Activated CD8-positive, alpha-beta memory T cell treated with anti-CD3 and anti-CD28 coated beads for 48 hours (primary cell): ENCODE data around the gene MARK1.

Experiments used
- DNase-seq, 3 experiments: peaks; one replicate each; pipeline ENCODE4 v3.0.0-alpha.2; 2020; ENCODE audit warnings: low read depth in 2 of 3, low spot score in 2 of 3

The MARK1 gene

DNA sequence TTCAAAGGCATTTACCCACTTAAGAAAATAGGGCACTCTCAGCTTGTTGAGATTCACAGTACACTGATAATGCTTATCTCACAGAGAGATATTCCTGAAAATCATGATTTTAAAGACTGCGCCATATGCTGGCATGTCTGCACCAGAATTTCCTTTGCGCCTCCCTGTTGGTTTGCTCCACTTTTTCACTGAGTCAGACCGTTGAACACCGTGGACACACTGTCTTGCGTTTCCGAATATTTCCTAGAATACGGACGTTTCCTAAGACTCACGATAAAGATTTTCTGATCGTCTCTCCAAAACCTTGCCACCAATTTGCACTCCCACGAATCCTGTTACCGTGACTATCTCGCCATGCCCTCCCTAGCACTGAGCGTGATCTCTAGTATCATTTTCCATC, 161.7 kb downstream of the MARK1 start:
- no peak for DNase-seq

DNA sequence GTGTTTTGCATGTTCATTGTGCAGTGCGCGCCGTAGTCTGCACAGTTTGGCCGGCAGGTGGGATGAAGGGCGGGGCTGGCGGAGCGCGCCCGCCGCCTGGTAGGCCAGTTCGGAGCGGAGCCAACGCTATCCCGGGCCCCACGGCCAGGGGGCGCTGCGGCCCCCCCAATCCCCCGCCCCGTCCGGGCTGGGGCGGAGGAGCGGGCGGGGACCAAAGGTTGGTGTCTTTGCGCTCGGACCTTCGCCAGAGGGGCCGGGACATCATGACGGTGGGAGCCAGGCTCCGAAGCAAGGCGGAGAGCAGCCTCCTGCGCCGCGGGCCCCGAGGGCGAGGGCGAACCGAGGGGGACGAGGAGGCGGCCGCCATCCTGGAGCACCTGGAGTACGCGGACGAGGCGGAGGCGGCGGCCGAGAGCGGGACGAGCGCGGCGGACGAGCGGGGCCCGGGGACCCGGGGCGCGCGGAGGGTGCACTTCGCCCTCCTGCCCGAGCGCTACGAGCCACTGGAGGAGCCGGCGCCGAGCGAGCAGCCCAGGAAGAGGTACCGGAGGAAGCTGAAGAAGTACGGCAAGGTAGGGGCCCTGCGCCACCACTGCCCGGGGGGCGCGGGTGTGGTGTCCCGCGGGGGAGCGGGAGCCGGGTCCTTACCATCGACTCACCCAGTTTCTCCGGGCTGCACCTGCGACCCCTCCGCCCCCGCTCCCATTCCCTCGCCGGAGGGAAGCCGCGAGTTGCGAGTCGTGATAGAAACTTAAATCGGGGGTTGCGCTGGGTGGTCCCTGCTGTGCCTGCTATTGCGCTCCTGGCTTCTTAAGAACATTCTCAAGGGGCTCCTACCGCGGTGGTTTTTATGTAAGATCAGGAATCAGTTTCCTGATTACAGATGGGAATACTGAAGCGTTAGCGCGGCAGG, 162.5 kb downstream of the MARK1 start, which contains the start of gene C1orf115:
TSS of gene C1orf115 (plus strand) at position 224 of the 913 bp plus-strand sequence. CDS start at position 264, 40 bp downstream.
- peak; percentile 46 to 55 (median 47) for DNase-seq

DNA sequence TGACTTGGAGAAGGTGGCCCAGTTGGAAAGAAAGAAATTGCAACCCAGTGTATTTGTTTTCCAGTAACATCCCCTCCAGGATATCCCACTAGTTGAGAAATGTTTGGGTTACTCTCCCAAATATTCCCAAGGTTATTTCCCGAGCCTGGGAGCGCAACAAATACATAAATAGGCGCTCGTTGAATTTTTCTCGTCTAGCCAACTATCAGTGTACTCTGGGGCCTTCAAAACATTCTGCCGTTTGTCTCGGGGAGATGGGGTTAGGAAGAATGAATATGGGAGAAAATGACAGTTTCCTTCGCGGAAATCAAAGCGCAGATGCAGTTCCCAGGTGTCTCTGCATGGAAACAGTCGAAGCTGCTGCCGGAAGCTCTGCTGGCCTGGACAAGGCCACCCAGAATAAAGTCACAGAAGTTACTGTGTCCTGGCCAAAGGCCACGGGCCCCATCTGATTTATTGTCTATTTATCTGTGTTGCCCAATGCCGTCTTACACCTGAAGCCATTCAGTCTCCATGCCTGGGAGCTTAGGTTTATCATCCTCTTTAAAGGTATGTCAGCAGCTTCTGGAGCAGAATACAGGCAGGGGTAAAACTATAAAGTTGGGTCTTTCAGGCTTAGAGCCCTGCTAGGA, 163.2 kb downstream of the MARK1 start:
- DNase-seq: no peak

GRCh38 chr1:220692436-220693228, 164.7 kb downstream of the MARK1 start:
- DNase-seq: no peak

DNA sequence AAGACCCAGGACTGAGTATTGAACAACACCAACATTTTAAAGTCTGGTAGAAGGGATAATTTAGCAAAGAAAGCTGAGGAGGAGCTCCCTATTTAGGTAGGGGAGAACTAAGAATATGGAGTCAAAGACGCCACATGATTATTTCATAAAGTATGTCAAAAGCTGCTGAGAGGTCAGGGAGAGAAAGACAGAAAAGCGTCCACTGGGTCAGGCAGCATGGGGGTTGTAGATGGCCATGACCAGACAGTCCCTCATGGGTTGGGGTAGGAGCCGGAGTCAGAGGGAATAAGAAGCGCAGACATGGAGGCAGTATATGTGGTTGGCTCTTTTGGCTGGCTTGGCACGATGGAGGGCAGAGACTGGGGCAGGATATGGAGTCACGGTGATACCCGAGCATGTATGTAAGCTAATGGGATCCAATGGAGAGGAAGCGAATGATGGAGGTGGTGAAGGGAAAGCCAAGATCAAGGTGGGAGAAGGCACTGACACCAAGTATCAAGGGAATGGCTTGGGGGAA, 167.0 kb downstream of the MARK1 start:
- DNase-seq: no peak

DNA sequence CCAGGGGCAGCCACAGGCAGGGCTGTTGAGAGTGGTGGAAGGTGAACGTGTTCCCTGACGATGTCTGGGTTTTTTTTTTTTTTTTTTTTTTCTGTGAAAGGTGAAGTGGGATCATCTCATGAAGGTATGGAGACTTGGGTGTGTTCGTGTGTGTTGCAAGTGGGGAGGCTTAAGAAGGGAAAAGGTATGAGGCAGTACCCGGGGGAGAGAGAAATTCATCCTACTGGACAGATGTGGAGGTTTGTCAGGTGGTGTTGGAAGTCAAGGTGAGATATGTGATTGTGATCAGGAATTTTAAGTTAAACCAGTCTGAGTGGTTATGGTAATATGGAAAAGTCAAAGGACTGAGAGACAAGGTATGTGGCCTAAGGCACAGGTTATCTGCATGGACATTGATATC, 167.5 kb downstream of the MARK1 start:
- DNase-seq: no peak

DNA sequence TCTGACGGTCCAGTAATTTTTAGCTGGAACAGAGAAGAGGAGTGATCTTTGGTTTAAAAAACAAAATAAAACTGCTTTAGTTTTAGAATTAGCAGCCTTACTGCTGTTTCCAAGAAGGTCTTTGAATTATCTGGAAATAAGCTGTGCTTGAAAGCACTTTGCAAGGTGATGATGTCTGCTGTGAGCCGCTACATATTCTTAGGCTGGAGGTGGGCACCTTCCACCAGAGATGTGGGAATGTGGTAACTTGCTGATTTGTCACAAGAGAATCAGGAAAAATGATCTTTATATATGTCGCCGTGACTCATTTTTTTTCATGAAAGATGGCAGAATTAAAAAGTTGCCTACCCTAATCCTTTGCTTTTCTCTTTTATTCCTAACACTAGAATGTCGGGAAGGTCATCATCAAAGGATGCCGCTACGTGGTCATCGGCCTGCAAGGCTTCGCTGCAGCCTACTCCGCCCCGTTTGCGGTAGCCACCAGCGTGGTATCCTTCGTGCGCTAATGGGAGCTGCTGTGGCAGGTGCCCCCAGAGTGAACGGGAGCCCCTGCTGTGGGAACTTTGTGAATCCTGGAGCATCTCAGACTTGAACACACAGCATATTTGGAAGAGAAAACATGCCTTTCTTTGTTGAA, 168.4 kb downstream of the MARK1 start:
- no peak for DNase-seq

DNA sequence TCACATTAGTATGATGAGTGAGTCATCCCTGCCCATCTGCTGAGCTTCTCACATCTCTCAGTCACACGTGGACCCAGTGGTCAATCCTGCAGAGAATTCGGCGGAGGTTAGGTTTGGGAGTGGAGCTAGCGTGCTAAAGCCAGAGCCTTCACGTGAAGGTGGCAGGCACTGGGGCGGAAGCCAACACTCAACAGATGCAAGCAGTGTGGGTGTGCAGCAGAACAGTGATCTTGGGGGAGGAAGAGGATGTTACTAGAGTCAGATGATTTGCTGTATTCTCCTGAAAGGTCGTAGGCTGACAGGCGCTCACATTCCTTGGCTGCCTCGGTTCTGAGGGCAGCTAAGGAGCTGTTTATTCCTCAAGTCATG, 168.9 kb downstream of the MARK1 start:
- no peak for DNase-seq

- DNase-seq: no peak
Measured at GRCh38 chr1:220697326-220697725, 169.4 kb downstream of the MARK1 start.

DNA sequence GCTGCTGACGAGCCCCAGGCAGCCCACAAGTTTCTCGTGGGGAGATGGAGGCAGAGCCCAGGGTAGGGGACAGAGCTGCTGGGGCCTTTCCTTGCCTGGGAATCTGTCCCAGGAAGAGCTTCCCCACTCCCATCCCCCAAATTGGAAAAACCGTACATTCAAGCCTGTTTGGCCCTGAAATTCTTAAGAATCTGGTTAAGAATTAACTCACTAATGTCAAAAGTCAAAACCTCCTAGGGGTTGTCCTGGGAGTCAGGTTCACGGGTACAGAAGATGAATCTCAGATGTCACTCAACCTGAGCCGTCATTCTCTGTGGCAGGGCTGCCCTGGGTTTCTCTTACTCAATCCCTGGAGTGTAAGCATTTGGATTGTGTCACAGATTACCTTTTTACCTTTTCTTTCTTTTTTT, 170.7 kb downstream of the MARK1 start:
- DNase-seq: no peak

DNA sequence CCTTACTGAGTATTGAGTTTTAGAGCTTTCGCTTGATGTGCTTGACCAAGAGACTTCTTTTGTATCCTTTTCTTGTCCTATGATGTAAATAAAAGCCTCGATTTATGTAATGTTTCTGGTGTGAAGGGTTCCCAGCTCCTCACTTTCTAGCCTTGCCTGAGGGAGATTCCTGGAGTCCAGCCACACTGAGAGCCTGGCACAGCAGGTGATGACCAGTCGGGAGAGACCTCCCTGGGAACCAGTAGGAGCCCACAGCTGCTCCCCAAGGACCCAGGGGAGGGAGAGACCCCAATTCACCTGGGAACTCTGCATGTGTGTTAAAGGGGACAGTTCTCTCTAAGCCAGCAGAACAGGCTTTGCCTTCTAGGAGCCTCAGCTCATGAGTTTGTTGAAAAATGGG, 171.1 kb downstream of the MARK1 start:
- DNase-seq: no peak

- DNase-seq: no peak
Measured at GRCh38 chr1:220700556-220701179, 172.7 kb downstream of the MARK1 start.

DNA sequence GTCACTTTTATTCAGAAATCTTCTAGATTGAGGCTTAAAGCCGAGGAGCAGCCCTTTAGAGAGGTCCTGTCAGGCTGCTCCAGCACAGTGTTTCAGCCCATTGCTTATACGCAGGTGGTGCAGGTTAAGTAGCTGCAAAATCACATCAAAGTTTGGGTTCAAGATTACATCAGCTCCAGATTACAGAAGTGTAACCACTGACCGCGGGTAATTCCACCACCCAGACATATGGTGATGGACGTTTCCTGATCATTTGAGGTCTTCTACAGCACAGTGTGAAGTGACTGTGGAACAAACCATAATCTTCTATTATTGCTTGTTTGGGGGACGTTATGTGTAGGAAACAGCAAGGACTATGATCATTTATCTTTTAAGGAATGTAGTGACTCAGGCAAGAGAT, 174.0 kb downstream of the MARK1 start:
- DNase-seq: no peak

GRCh38 chr1:220702733-220703270, 174.9 kb downstream of the MARK1 start:
- no peak for DNase-seq

DNA sequence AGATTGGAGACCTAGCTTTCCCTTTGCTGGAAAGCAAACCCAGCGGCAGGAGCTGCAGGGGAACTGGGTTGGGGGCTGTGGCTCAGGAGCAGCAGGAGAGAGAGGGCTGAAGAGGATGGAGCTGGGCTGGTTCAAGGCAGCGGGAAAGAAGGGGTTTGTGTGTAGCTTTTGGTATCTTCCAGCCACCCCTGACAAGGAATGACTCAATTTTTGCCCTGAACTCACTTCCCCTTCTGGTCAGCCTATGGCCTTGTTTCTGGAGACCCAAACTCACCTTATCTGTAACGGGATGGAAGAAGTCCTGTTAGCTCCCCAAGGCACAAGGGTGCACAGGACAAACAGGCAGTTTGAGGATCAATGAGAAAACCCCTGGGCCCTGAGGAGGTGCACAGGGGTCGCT, 175.4 kb downstream of the MARK1 start:
- DNase-seq: no peak

GRCh38 chr1:220705782-220706181, 177.8 kb downstream of the MARK1 start:
- DNase-seq: no peak

DNA sequence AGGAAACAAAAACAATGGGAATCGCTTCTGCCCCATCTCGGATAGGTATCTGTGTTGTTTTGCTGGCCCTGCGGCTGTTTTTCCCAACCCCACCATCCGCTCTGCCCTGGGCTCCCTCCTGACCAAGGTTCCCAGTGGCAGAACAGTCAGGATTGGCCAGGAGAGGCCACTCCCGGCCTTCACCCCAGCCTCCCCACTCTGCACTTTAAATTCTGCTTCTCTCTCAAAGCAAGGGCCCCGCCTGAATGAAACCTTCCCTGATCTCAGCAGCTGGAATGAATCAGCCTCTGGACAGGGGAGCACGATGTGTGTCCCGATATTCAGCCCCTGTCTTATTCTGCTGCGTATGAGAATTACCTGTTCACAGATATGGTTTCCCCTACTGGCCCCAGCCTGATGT, 178.5 kb downstream of the MARK1 start:
- no peak for DNase-seq

DNA sequence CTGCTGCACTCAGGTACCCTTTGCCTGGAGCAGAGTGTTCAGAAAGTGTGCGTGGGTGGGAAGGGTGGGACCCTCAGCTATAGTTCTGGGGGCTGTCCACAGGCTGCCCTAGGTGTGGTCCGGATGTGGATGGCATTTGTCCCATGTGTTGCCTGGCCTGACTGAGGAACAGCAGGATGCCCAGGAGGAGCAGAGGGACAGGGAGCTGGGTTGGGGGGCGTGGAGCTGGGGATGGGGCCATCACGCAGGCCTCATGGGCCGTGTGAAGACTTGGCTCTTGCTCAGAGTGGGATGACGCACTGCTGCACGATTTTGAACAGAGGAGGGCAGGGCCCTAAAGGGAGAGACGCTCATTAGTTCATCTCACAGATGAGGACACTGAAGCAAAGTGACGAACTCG, 179.2 kb downstream of the MARK1 start:
- DNase-seq: no peak

- no peak for DNase-seq
Measured at GRCh38 chr1:220708244-220708643, 180.3 kb downstream of the MARK1 start.
